ENCODE results near the gene FNDC3A. TPM values are rescaled to one million over a fixed set of nuclear protein-coding genes. Genes with fewer than 3 reads are reported as not detected.

FNDC3A gene
- total RNA-seq, 2 donors from 2014 or later: 53.7 to 62.8 TPM

DNA sequence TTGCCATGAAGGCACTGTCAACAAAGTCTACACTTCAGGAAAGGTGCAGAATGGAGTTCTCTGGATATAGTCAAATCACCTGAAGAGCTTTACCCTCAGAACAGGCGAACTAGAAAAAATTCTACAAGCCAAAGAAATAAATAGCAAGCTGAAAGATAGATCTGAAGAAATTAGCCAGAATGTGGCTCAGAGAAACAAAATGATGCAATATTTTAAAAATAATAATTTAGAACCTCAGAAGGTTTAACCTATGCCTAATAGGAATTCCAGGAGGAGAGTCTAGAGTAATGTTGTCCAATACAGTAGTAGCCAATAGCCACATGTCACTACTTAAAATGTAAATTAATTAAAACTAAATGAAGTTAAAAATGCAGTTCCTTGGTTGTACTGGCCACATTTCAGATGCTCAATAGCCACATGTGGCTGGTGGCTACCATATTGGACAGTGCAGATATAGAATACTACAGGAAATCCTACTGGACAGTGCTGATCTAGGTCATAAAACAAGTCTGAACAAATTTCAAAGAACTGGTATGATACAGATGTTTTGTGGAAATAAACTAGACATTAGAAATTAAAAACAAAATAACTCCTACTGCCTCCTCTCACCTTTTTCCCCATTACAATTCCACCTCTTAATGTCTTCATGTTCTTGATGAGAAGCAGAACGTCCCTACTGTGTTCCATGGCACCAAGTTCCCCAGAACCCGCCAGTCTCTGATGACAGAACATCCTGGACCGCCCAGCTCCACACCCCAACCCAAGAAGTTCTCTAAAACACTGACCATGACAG, 271.3 kb downstream of the FNDC3A start:
- no peaks in the 10 kb centered on the region for H3K36me3 ChIP-seq (replicated peaks in 1 of 2; ENCODE audit: insufficient read depth in 1 of 2, low read depth in 2 of 2)
- no peak for DNase-seq
- no peak for ATAC-seq
- no peak for TF ChIP-seq CTCF (IDR thresholded peaks at IDR 0.05)
- TF ChIP-seq POLR2A (IDR thresholded peaks at IDR 0.05): no peak
- peak overlapping the region; percentile 77 to 91 (median 91) for H3K27ac ChIP-seq
- no peaks in the 10 kb centered on the region for H3K27me3 ChIP-seq
- 23 to 25% methylated on average over 4 of the region's 4 CpGs for WGBS, 2 donors
- intact Hi-C loops (cut with DNase I): no loop called here
- H3K9me3 ChIP-seq: no peaks in the 10 kb centered on the region
- peaks cover 19% of the 10 kb centered on the region for H3K4me1 ChIP-seq
- peak overlapping the region; percentile 52 to 85 for H3K4me3 ChIP-seq

GRCh38 chr13:49247643-49248621, 272.2 kb downstream of the FNDC3A start, which contains the start of gene CDADC1:
TSS of gene CDADC1 (plus strand) at chr13:49247925. CDS start at chr13:49248038, 113 bp downstream.
- Histone ChIP-seq H3K27me3 (no peaks in the 10 kb centered on the region), H3K9me3 (no peaks in the 10 kb centered on the region), H3K36me3 (replicated peaks in 1 of 2; ENCODE audit: insufficient read depth in 1 of 2, low read depth in 2 of 2) (no peaks in the 10 kb centered on the region), H3K4me3 (peak within 1 kb of the TSS; percentile 52 to 85), H3K4me1 (peaks cover 19% of the 10 kb centered on the region), H3K27ac (peak within 1 kb of the TSS; percentile 77 to 91 (median 91))
- TF ChIP-seq POLR2A (IDR thresholded peaks at IDR 0.05) (peak; percentile 64 to 93 (median 92)), CTCF (IDR thresholded peaks at IDR 0.05) (peak in 2 of 7 experiments; percentile 17 to 26)
- DNase-seq (peak; percentile 97 to 99 (median 98)), ATAC-seq (peak; percentile 98)
- 0% methylated on average over 33 to 56 of the region's 56 CpGs for WGBS, 2 donors
- intact Hi-C loops (cut with DNase I): no loop called here

- 2% methylated on average over 6 of the region's 6 CpGs for WGBS, 2 donors
- TF ChIP-seq CTCF (IDR thresholded peaks at IDR 0.05): no peak
- no peak for TF ChIP-seq POLR2A (IDR thresholded peaks at IDR 0.05)
- Histone ChIP-seq H3K27me3 (no peaks in the 10 kb centered on the region), H3K27ac (peak overlapping the region; percentile 77 to 91 (median 91)), H3K4me1 (peaks cover 19% of the 10 kb centered on the region), H3K9me3 (no peaks in the 10 kb centered on the region), H3K36me3 (replicated peaks in 1 of 2; ENCODE audit: insufficient read depth in 1 of 2, low read depth in 2 of 2) (no peaks in the 10 kb centered on the region), H3K4me3 (peak overlapping the region in 1 of 2 donors; percentile 85)
- ATAC-seq (no peak), DNase-seq (no peak)
- intact Hi-C loops (cut with DNase I): no loop called here
Measured at GRCh38 chr13:49248622-49249002, 272.9 kb downstream of the FNDC3A start.

- Histone ChIP-seq H3K36me3 (replicated peaks in 1 of 2; ENCODE audit: insufficient read depth in 1 of 2, low read depth in 2 of 2) (peaks cover 3 to 6% of the 10 kb centered on the region in 2 donors), H3K4me3 (no peak overlapping the region), H3K27me3 (no peaks in the 10 kb centered on the region), H3K4me1 (peaks cover 19% of the 10 kb centered on the region), H3K9me3 (no peaks in the 10 kb centered on the region), H3K27ac (no peak overlapping the region)
- no peak for ATAC-seq
- TF ChIP-seq POLR2A (IDR thresholded peaks at IDR 0.05) (no peak), CTCF (IDR thresholded peaks at IDR 0.05) (no peak)
- no peak for DNase-seq
- intact Hi-C loops (cut with DNase I): no loop called here
- WGBS, 2 donors: 70 to 73% methylated on average over 5 of the region's 5 CpGs
Measured at GRCh38 chr13:49251326-49251725, 275.6 kb downstream of the FNDC3A start.
